Measurements from ENCODE around the gene RELL1.

- no peak for TF ChIP-seq TAF1 (IDR thresholded peaks at IDR 0.05; ENCODE audit: low read depth, low read length)
- no peak for TF ChIP-seq POLR2AphosphoS5 (IDR thresholded peaks at IDR 0.05; ENCODE audit: low read depth, low read length)
- TF ChIP-seq POLR2A (IDR thresholded peaks at IDR 0.05; ENCODE audit: low read depth, low read length) = no peak
- TF ChIP-seq PAX5 (IDR thresholded peaks at IDR 0.05; ENCODE audit: insufficient read depth, low read length, severe bottlenecking) = no peak
- TF ChIP-seq SPI1 (IDR thresholded peaks at IDR 0.05; ENCODE audit: low read depth, low read length) = no peak
- TF ChIP-seq POU2F2 (IDR thresholded peaks at IDR 0.05; ENCODE audit: low read depth, low read length) = no peak
Measured at GRCh38 chr4:37607018-37607417, 79.2 kb downstream of the RELL1 start.
